HEK293 (cell line): ENCODE measurements around the gene PIM1.

Experiments
- GLI2 ChIP-seq: fragments of 450-650 bp; formaldehyde crosslinking; IDR thresholded peaks from 2 replicates; pipeline ENCODE4; 2017; ENCODE audit warnings: missing biosample characterization, missing genetic modification characterization, low read depth, borderline replicate concordance
- KLF8 ChIP-seq: fragments of 450-650 bp; formaldehyde crosslinking; IDR thresholded peaks from 2 replicates; pipeline ENCODE4 v1.5.1; 2016; ENCODE audit warnings: missing biosample characterization, missing genetic modification characterization
- PATZ1 ChIP-seq: fragments of 450-650 bp; formaldehyde crosslinking; IDR thresholded peaks from 2 replicates; pipeline ENCODE4 v1.5.1; 2016; ENCODE audit warnings: missing biosample characterization, missing genetic modification characterization
- SALL2 ChIP-seq: fragments of 450-650 bp; formaldehyde crosslinking; IDR thresholded peaks from 2 replicates; pipeline ENCODE4 v1.5.0; 2017; ENCODE audit warnings: missing biosample characterization, mild to moderate bottlenecking, missing genetic modification characterization, borderline replicate concordance
- SCRT2 ChIP-seq: fragments of 450-650 bp; formaldehyde crosslinking; IDR thresholded peaks from 2 replicates; pipeline ENCODE4 v1.5.1; 2016; ENCODE audit warnings: missing biosample characterization, missing genetic modification characterization
- ZBTB11 ChIP-seq: fragments of 450-650 bp; formaldehyde crosslinking; conservative IDR thresholded peaks from 2 replicates; pipeline ENCODE4 v1.5.1; 2016; ENCODE audit warnings: low read depth, missing biosample characterization, missing genetic modification characterization
- ZBTB26 ChIP-seq: fragments of 450-650 bp; formaldehyde crosslinking; optimal IDR thresholded peaks from 2 replicates; pipeline ENCODE3; 2016; ENCODE audit warnings: missing biosample characterization, mild to moderate bottlenecking, missing genetic modification characterization
- ZBTB8A ChIP-seq: fragments of 450-650 bp; formaldehyde crosslinking; IDR thresholded peaks from 2 replicates; pipeline ENCODE4 v1.5.1; 2016; ENCODE audit warnings: missing biosample characterization, missing genetic modification characterization
- ZIC2 ChIP-seq: fragments of 450-650 bp; formaldehyde crosslinking; IDR thresholded peaks from 2 replicates; pipeline ENCODE4 v1.5.1; 2016; ENCODE audit warnings: missing biosample characterization, missing genetic modification characterization
- ZNF133 ChIP-seq: fragments of 450-650 bp; formaldehyde crosslinking; IDR thresholded peaks from 2 replicates; pipeline ENCODE4 v1.5.1; 2016; ENCODE audit warnings: missing biosample characterization, missing genetic modification characterization
- ZNF148 ChIP-seq: fragments of 450-650 bp; formaldehyde crosslinking; IDR thresholded peaks from 2 replicates; pipeline ENCODE4 v1.5.0; 2017; ENCODE audit warnings: missing biosample characterization, missing genetic modification characterization, borderline replicate concordance
- ZNF2 ChIP-seq: fragments of 450-650 bp; formaldehyde crosslinking; IDR thresholded peaks from 2 replicates; pipeline ENCODE4 v1.5.1; 2016; ENCODE audit warnings: missing biosample characterization, missing genetic modification characterization
- ZNF214 ChIP-seq: fragments of 450-650 bp; formaldehyde crosslinking; IDR thresholded peaks from 2 replicates; pipeline ENCODE4 v1.5.1; 2017; ENCODE audit warnings: missing biosample characterization, mild to moderate bottlenecking, missing genetic modification characterization, borderline replicate concordance
- ZNF274 ChIP-seq, 2 experiments: fragments of 200-500 bp in 1 of 2; fragments of 450-650 bp in 1 of 2; sonication (Bioruptor generic) in 1 of 2; formaldehyde crosslinking in 1 of 2; IDR thresholded peaks; 2 replicates each; pipeline versions ENCODE4 v1.5.1 to v1.6.1; 2014 to 2016; ENCODE audit warnings: borderline replicate concordance in 1 of 2, inconsistent platforms in 1 of 2, low read length in 1 of 2, missing biosample characterization in 1 of 2, missing genetic modification characterization in 1 of 2
- ZNF521 ChIP-seq: fragments of 450-650 bp; formaldehyde crosslinking; IDR thresholded peaks from 2 replicates; pipeline ENCODE4 v1.5.1; 2017; ENCODE audit warnings: missing biosample characterization, mild to moderate bottlenecking, missing genetic modification characterization
- ZNF623 ChIP-seq: fragments of 450-650 bp; formaldehyde crosslinking; IDR thresholded peaks from 2 replicates; pipeline ENCODE4 v1.5.1; 2016; ENCODE audit warnings: missing biosample characterization, missing genetic modification characterization
- ZNF785 ChIP-seq: fragments of 450-650 bp; formaldehyde crosslinking; IDR thresholded peaks from 2 replicates; pipeline ENCODE4 v1.5.1; 2016; ENCODE audit warnings: missing biosample characterization, missing genetic modification characterization
- ZNF830 ChIP-seq: fragments of 450-650 bp; IDR thresholded peaks from 2 replicates; pipeline ENCODE4 v1.5.0; 2018; ENCODE audit warnings: missing biosample characterization, missing genetic modification characterization, low read depth, mild to moderate bottlenecking, moderate library complexity
- TF ChIP-seq, protein P1 (sequence below): fragments of 450-650 bp; formaldehyde crosslinking; IDR thresholded peaks from 2 replicates; pipeline ENCODE4 v1.5.1; 2016; ENCODE audit warnings: missing biosample characterization, missing genetic modification characterization, borderline replicate concordance
- TF ChIP-seq, protein P2 (sequence below): fragments of 450-650 bp; IDR thresholded peaks from 2 replicates; pipeline ENCODE4 v1.5.1; 2018; ENCODE audit warnings: missing biosample characterization, missing genetic modification characterization
- TF ChIP-seq, protein P3 (sequence below): fragments of 450-650 bp; formaldehyde crosslinking; IDR thresholded peaks from 2 replicates; pipeline ENCODE4 v1.5.1; 2017; ENCODE audit warnings: missing biosample characterization, missing genetic modification characterization

PIM1 gene

DNA sequence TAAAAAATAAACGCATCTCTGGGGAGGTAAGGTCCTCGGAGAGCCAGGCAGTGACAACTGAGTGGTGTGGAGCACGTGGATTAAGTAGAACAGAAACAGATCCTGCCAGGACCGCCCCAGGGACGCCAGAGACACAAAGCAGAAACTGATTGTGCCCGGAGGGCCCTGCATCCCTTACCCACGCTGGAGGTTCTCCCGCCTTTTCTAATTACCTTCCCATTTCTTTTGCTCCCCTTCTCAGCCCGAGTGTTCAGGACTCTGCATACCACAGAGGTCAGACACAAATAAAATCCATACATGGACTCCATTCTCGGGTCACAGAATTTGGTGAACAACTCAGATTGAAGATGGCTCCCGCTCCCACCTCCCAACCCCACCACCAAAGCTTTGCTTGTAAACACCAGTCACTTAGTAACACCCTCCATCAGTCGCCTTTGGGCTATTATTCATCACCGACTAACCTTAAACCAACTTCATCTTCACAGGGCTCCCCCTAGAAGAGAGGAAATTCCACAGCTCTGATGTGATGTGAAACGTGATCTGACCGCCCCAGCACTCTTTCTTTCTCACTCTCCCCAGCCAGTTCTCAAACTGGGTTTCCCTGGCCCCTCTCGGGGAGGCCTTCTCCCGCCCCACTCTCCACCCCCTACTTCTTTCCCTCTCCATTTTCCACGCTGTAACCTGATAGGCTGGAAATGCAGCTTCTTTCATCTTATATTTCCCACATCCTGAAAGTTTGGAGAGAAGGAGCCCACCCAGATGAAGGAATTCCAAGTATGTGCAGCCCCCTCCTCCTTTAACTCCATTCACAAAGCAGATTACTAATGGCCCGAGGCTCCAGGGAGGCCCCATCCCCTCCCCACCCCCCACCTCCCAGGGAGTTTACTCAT is 32.5 kb upstream of the PIM1 start (continued):
- TF ChIP-seq, protein P1, sequence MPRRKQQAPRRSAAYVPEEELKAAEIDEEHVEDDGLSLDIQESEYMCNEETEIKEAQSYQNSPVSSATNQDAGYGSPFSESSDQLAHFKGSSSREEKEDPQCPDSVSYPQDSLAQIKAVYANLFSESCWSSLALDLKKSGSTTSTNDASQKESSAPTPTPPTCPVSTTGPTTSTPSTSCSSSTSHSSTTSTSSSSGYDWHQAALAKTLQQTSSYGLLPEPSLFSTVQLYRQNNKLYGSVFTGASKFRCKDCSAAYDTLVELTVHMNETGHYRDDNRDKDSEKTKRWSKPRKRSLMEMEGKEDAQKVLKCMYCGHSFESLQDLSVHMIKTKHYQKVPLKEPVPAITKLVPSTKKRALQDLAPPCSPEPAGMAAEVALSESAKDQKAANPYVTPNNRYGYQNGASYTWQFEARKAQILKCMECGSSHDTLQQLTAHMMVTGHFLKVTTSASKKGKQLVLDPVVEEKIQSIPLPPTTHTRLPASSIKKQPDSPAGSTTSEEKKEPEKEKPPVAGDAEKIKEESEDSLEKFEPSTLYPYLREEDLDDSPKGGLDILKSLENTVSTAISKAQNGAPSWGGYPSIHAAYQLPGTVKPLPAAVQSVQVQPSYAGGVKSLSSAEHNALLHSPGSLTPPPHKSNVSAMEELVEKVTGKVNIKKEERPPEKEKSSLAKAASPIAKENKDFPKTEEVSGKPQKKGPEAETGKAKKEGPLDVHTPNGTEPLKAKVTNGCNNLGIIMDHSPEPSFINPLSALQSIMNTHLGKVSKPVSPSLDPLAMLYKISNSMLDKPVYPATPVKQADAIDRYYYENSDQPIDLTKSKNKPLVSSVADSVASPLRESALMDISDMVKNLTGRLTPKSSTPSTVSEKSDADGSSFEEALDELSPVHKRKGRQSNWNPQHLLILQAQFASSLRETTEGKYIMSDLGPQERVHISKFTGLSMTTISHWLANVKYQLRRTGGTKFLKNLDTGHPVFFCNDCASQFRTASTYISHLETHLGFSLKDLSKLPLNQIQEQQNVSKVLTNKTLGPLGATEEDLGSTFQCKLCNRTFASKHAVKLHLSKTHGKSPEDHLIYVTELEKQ (tag by site-specific recombination): peak; percentile 51; the same call in 1 of the 2 replicates
- no peak for TF ChIP-seq ZNF521 (tag by site-specific recombination)
- no peak for TF ChIP-seq ZNF148 (tag by site-specific recombination)
- no peak for TF ChIP-seq ZNF133 (tag by site-specific recombination)
- no peak for TF ChIP-seq ZBTB11 (tag by site-specific recombination)
- TF ChIP-seq GLI2: no peak
- peak; percentile 68 for TF ChIP-seq ZBTB8A (tag by site-specific recombination)
- peak; percentile 89 for TF ChIP-seq KLF8 (tag by site-specific recombination)
- no peak for TF ChIP-seq ZNF785 (tag by site-specific recombination)
- peak; percentile 69 for TF ChIP-seq ZIC2 (tag by site-specific recombination)
- TF ChIP-seq, protein P2, sequence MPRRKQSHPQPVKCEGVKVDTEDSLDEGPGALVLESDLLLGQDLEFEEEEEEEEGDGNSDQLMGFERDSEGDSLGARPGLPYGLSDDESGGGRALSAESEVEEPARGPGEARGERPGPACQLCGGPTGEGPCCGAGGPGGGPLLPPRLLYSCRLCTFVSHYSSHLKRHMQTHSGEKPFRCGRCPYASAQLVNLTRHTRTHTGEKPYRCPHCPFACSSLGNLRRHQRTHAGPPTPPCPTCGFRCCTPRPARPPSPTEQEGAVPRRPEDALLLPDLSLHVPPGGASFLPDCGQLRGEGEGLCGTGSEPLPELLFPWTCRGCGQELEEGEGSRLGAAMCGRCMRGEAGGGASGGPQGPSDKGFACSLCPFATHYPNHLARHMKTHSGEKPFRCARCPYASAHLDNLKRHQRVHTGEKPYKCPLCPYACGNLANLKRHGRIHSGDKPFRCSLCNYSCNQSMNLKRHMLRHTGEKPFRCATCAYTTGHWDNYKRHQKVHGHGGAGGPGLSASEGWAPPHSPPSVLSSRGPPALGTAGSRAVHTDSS (tag by site-specific recombination): no peak
- TF ChIP-seq ZNF2 (tag by site-specific recombination): peak; percentile 84; the same call in 1 of the 2 replicates
- no peak for TF ChIP-seq ZNF830 (tag by site-specific recombination)
- peak; percentile 96 for TF ChIP-seq PATZ1 (tag by site-specific recombination)
- no peak for TF ChIP-seq ZNF214
- no peak for TF ChIP-seq ZNF623 (tag by site-specific recombination)
- TF ChIP-seq SALL2 (tag by site-specific recombination): no peak
- TF ChIP-seq, protein P3, sequence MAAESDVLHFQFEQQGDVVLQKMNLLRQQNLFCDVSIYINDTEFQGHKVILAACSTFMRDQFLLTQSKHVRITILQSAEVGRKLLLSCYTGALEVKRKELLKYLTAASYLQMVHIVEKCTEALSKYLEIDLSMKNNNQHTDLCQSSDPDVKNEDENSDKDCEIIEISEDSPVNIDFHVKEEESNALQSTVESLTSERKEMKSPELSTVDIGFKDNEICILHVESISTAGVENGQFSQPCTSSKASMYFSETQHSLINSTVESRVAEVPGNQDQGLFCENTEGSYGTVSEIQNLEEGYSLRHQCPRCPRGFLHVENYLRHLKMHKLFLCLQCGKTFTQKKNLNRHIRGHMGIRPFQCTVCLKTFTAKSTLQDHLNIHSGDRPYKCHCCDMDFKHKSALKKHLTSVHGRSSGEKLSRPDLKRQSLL (tag by site-specific recombination): no peak
- TF ChIP-seq SCRT2: no peak
- peak; percentile 20 for TF ChIP-seq ZBTB26
- no peak for TF ChIP-seq ZNF274 (IDR thresholded peaks at IDR 0.05; ENCODE audit: low read length)
- TF ChIP-seq ZNF274 (tag by site-specific recombination; IDR thresholded peaks at IDR 0.05; ENCODE audit: borderline replicate concordance): no peak
